SK-N-SH (cell line): ENCODE data around the gene IFNA16.
"Not testable (repeated sequence)": the region's sequence is repeated elsewhere in the genome, so short reads cannot be mapped to it uniquely, and the experiment has no call there.

Experiments
- CTCF ChIP-seq: fragments of 200-600 bp; sonication (generic); IDR thresholded peaks from 2 replicates; pipeline ENCODE4 v1.6.1; 2017; ENCODE audit warnings: antibody characterized with exemption, mild to moderate bottlenecking, moderate library complexity
- FOXJ3 ChIP-seq: sonication (generic); formaldehyde crosslinking; IDR thresholded peaks from 2 replicates; pipeline ENCODE4 v1.5.1; 2020; ENCODE audit warnings: mild to moderate bottlenecking, missing genetic modification reagents
- JUND ChIP-seq: IDR thresholded peaks from 2 replicates; pipeline ENCODE4 v1.4.0; 2012
- MAX ChIP-seq: IDR thresholded peaks from 2 replicates; pipeline ENCODE4 v1.4.0; 2012; ENCODE audit warnings: low read depth
- POLR2AphosphoS5 ChIP-seq: IDR thresholded peaks from 2 replicates; pipeline ENCODE4 v1.6.1; 2012; ENCODE audit warnings: low read depth, low read length
- RAD21 ChIP-seq: IDR thresholded peaks from 2 replicates; pipeline ENCODE4 v1.6.1; 2012; ENCODE audit warnings: mild to moderate bottlenecking, low read length
- SIN3A ChIP-seq: IDR thresholded peaks from 2 replicates; pipeline ENCODE4 v1.6.1; 2012; ENCODE audit warnings: low read depth, mild to moderate bottlenecking, low read length, moderate library complexity, borderline replicate concordance
- SMC3 ChIP-seq: IDR thresholded peaks from 2 replicates; pipeline ENCODE4 v1.6.1; 2012; ENCODE audit warnings: low read depth, low read length, improper control_type of control experiment
- TEAD4 ChIP-seq: IDR thresholded peaks from 2 replicates; pipeline ENCODE4 v1.4.0; 2012; ENCODE audit warnings: mild to moderate bottlenecking, borderline replicate concordance; ENCODE audit not compliant: insufficient read depth
- USF2 ChIP-seq: fragments of 150-350 bp; IDR thresholded peaks from 2 replicates; pipeline ENCODE4 v1.6.1; 2017; ENCODE audit warnings: antibody characterized with exemption, low read length, low read depth, borderline replicate concordance

- not testable (repeated sequence) for TF ChIP-seq JUND, USF2, CTCF, POLR2AphosphoS5, RAD21, SMC3, SIN3A, FOXJ3, TEAD4, MAX
These were observed 5.0 kb downstream of the IFNA16 start for GRCh38 chr9:21212160-21212559.
